NCI-H460 (cell line): ENCODE results near the gene F5. TPM values are rescaled to one million over a fixed set of nuclear protein-coding genes. Genes with fewer than 3 reads are reported as not detected.
"Not testable (repeated sequence)": the region's sequence is repeated elsewhere in the genome, so short reads cannot be mapped to it uniquely, and the experiment has no call there.

Experiments
- DNase-seq: peaks from one replicate; pipeline ENCODE4 v3.0.0-alpha.2; 2016; ENCODE audit warnings: low read depth; ENCODE audit errors: extremely low read depth
- total RNA-seq: library from RNA; depleted of rRNA; stranded (reverse); fragments of >200 nt; shearing (Covaris generic); gene quantifications from 2 replicates; pipeline ENCODE4 v1.2.3, GENCODE V29; 2014

F5 gene
- total RNA-seq, 1 experiment from 2014 or later = not detected

DNA sequence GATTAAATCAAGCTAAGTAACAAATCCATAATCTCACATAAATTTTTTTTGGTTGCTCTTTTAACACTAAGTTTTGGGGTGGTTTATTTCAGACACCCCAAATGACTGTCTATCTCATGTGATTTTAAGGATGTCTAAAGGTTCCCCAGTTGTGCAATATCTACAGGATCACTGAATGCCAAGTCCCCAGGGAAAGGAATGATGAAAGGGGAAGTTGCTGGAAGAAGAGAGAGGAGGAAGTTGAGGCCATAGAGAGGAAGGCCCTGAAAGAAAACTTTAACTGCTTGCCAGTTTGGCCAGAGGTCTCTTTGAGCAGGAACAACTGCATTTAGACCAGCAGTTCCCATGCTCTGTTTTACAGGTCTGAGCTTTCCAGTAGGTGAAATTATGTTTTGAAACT, 73.1 kb downstream of the F5 start:
- DNase-seq = no peak

GRCh38 chr1:169511316-169512005, 74.8 kb downstream of the F5 start:
- DNase-seq = no peak

DNA sequence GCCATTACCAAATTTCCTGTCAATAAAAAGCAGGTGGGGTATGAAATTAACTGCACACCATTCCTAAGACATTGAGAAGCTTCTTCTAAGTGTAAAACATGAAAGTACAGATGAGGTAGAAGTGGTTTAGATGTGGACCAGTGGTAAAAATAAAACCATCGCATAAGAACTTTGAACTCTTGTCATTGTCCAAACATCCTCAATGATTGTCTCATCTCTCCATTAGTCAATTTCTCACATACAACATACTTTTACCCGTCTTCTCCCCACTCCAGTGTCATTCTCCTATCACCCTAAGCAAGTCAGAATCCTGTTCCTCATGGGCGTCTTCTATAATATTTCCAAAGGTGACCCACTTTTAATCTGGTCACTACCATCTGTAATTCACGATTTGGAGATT, 76.2 kb downstream of the F5 start:
- DNase-seq = no peak

DNA sequence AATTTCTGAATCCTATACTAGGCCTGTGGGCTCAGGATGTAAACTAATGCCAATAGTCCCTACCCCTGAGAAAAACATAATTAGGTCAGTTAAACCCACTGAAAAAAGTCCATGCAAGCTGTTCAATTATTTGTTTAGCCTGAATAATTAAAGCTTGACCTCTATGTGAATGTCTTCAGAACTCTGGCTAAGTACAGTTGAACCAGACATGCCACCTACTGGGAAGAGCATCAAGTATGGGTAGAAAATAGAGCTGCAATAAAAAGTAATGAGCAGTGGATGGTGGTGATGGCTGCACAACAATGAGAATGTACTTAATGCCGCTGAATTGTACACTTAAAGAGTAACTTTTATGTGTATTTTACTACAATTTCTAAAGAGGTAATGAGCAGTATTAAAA, 76.9 kb downstream of the F5 start:
- DNase-seq = no peak

DNA sequence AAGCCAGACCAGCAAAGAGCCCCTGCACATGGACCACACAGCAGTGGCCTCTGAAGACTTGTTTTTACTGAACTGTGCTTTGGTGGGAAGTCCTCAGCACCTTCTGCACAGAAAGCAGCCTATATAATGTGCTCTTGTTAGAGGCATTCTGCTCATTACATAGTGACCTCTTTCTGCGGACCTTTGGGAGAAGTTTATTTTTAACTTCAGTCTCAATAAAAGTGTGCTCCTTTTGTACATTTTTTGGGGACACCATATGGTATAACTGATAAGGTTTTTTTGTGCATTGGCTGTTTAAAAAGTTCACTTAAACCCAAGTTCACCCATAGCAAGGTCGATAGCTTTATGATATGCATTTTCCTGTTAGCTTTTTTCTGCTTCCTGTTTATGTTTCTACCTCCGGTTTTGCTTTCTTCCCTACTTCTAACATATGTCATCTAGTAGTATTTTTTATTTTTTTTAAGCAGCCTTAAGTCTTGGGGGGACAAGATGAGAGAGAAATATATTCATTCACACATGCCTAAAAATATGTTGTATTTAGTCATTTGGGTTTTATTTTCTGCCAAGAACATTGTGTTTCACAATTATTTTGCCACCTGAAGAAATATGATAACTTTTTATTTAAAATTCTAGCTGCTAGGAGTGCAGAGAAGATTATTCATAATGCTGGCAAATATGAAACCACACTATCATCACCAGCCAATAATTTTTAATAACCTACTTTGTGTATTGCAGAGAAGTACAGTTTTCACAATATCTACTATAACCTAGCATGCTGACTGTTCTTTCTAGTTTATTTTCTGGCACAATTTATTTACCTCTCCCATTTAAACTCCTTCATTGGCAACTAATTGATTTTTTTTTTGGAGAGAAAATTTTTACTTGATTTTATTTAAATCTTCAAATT, 77.6 kb downstream of the F5 start:
- no peak for DNase-seq

DNA sequence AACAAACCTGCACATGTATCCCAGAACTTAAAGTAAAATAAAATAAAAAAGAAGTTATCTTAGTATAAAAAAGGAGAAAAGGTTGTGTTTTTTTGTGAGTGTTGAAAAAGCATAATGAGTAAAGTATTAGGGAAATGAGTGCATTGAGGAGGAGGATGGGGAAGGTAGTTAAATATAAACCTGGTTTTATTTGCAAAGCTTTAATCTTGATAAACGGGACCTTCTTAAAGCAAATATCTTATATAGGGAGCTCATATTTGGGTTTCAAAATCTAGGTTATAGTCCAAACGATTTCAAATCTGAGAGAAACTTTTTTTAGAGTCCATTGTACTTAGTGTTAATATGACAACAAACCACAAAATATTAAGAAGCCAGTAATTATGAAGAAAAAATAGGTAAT, 78.9 kb downstream of the F5 start:
- no peak for DNase-seq

- DNase-seq = not testable (repeated sequence)
Measured at GRCh38 chr1:169503601-169504000, 82.7 kb downstream of the F5 start.

GRCh38 chr1:169499807-169500206, 86.5 kb downstream of the F5 start:
- no peak for DNase-seq

DNA sequence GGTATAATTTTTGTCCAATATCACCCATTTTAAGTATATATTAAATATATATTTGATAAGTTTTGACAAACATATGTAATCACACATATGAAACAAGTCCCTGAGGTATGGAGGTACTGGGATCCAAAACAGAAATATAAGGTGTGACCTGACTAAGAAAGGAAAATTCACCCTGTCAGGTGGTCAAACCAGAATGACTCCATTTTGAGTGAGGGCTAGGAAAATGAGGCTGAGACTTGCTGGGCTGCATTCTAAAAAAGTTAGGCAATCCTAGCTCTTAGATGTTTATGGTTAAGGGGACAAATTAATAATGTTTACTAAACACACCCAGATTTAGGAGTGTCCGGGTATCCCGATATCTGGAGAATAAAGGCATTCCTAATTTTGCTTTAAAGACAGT, 89.0 kb downstream of the F5 start:
- DNase-seq = no peak

GRCh38 chr1:169495916-169496315, 90.4 kb downstream of the F5 start:
- no peak for DNase-seq

DNA sequence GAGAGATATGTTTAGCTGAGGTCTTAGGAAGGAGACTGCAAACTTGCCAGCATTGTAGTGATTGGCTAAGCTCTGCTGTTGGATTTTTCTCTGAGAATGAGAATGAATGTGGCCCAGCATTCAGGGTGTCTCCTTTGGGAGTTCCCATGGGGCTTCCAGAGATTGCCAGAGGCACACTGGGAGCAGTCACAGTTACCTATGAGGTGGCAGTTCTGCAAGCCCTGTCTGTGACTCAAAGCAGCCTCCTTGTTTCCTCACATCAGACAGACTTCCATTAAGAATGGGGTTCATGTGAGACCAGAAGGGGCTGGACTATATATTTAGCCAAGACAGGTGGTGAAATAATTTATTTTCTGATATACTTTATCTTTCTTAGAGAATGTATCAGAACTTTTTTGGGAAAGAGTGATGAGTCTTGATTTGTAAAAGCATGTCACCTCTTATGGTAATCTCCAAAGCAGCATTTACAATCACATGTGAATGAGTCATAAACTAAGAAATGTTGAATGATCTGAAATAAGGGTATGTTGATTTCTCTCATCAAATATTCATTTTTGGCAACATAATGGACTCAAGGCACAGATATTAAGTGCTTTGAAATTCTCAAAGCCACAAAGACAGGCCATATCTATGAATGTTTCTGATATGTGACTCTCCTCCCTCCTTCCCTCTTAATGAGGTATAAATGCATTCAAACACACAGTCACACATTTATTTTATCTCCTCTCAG, 91.1 kb downstream of the F5 start:
- DNase-seq = no peak

DNA sequence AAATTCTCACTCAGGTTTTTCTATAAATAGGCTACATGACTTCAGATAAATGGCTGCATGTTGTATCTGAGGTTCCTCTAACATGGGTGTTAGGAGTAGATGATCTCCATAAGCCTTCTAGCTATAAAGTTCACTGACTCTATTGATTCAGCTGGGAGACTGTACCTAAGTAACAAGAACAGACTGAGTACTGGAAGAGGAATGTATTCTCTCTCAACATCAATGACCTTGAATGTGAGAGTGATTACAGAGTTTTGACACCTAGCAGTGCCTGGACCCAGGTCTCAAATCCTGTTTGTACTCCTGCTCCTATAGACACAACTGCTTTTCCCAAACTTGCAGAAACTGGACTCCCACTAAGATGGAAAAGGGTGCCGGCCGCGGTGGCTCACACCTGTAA, 91.9 kb downstream of the F5 start:
- no peak for DNase-seq

DNA sequence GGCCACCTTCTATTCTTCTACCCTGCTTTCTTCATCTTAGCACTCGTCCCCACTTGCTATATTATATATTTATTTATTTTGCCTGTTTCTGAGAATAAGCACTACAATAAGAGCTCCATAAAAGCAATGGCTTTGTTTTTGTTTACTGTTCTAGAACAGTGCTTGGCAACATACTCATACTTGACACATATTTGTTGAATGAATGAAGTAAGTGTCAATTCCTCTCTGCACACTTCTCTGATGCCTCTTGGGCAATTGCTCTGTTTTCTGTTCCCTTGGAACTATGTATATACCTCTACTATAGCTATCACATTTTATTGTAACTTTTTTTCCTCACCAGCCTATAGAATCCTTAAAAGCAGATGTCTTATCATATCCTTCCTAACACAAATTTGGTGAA, 93.0 kb downstream of the F5 start:
- DNase-seq = peak; percentile 57

- DNase-seq = no peak
Measured at GRCh38 chr1:169491845-169492281, 94.4 kb downstream of the F5 start.

DNA sequence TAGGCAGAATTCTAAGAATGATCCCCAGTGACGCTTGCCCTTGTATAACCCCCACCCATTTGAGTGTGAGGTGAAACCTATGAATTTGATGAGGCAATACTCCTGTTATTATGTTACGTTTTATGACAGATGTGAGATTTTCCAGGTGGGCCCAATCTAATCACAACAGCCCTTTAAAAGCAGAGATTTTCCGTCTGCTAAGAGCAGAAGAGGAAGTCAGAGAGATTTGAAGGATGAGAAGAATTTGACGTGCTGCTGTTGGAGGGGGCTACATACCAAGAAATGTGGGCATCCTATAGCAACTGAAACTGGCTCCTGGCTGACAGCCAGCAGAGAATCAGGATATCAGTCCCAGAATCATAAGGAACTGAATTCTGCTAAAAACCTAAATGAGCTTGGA, 98.1 kb downstream of the F5 start:
- no peak for DNase-seq

- no peak for DNase-seq
Measured at GRCh38 chr1:169487561-169487960, 98.7 kb downstream of the F5 start.

DNA sequence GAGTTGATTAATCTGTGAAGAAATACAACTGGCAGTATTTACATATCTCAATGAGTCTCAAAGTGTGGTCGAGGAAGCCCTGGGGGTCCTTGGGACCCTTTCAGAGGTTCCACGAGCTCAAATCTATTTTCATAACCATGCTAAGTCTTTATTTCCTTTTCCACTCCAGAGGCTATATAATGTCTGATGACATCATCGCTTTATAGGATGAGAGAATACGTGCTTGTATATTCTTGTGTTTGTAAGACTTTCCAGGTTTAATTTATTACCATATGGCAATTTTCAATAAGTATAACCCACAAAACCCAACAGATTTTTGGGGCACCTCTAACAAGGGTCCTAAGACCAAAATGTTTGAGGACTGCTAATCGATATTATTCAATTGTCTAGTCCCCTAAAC, 99.1 kb downstream of the F5 start:
- no peak for DNase-seq

DNA sequence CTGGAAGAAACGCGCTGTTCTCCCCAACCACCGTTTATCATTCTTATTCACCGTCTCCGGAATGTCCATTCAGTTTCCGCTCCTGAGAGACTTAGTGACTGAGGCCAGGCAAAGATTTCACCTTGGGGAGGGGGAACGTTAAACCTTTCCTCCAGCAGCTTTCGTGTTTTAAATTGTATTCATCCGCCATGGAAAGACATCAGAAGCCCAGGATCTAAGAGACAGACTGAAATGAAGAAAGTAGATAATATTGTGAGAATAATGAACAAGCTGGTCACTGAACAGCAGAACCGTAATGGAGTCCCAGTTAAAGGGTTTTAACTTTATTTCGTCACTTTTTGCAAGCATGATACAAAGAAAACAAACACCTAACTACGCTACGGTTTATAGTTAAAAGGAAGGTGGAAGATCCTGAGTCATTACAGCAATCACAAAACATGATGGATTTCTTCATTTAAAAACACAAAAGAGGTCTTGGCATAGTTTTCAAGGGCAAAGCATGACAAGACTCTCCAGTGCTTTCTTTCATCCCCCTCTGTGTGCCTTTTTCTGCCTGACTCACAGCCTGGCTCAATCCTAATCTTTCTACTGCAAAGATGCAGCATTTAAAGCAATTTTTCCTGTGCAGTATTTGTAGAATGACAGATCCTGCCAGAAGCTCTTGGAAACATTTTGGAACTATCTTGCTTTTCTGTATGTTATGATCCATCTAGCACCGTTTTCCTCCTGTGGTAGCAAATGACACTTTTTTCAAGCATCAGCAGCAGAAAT, 99.8 kb downstream of the F5 start:
- DNase-seq = peak; percentile 14

GRCh38 chr1:169485431-169486280, 100.6 kb downstream of the F5 start, which contains the start of gene SLC19A2:
SLC19A2 (minus strand) TSS chr1:169485944; CDS start chr1:169485766, 178 bp downstream.
- peak; percentile 99 for DNase-seq
